ENCODE measurements around the gene COL23A1.

The COL23A1 gene

GRCh38 chr5:178215280-178216002 lies 374.8 kb downstream of the COL23A1 start:
- no peak for DNase-seq

- no peak for DNase-seq
These were observed 375.9 kb downstream of the COL23A1 start for GRCh38 chr5:178214160-178214803.

GRCh38 chr5:178213748-178214151 lies 376.4 kb downstream of the COL23A1 start:
- DNase-seq, result no peak

- DNase-seq, result no peak
These were observed 377.2 kb downstream of the COL23A1 start for GRCh38 chr5:178213003-178213461.

GRCh38 chr5:178212241-178213002 lies 377.8 kb downstream of the COL23A1 start:
- no peak for DNase-seq

GRCh38 chr5:178211095-178212048 lies 378.8 kb downstream of the COL23A1 start:
- no peak for DNase-seq

- no peak for DNase-seq
These were observed 379.5 kb downstream of the COL23A1 start for GRCh38 chr5:178210686-178211085.

GRCh38 chr5:178210073-178210535 lies 380.1 kb downstream of the COL23A1 start:
- DNase-seq, result no peak

GRCh38 chr5:178209334-178210072 lies 380.7 kb downstream of the COL23A1 start:
- no peak for DNase-seq

GRCh38 chr5:178208540-178209227 lies 381.5 kb downstream of the COL23A1 start:
- no peak for DNase-seq

GRCh38 chr5:178207917-178208280 lies 382.3 kb downstream of the COL23A1 start:
- DNase-seq, result no peak

GRCh38 chr5:178207183-178207916 lies 382.8 kb downstream of the COL23A1 start:
- no peak for DNase-seq

GRCh38 chr5:178206166-178207101 lies 383.8 kb downstream of the COL23A1 start:
- DNase-seq, result no peak

GRCh38 chr5:178205749-178206047 lies 384.5 kb downstream of the COL23A1 start:
- DNase-seq, result no peak

GRCh38 chr5:178204935-178205748 lies 385.1 kb downstream of the COL23A1 start:
- DNase-seq, result peak; percentile 80

- DNase-seq, result peak; percentile 94
These were observed 385.8 kb downstream of the COL23A1 start, which contains the start of gene HNRNPAB for GRCh38 chr5:178204182-178204934. HNRNPAB (plus strand) TSS chr5:178204533; CDS start chr5:178204838, 305 bp downstream.

GRCh38 chr5:178203670-178204181 lies 386.5 kb downstream of the COL23A1 start:
- DNase-seq, result no peak
